PC-9 (cell line): ENCODE data around the gene SEMA3B. TPM values are rescaled to one million over a fixed set of nuclear protein-coding genes. Genes with fewer than 3 reads are reported as not detected.

Experiments used
- BruUV-seq: library from RNA; stranded (reverse); fragments of 400-500 nt; replicated peaks from 2 replicates; lab custom pipeline; 2021; lab: Mats Ljungman, UMichigan
- CTCF ChIA-PET: fragments of 300-600 bp; sonication (Branson Sonifier 250); formaldehyde crosslinking; loops from one replicate; lab custom pipeline; 2022; ENCODE audit warnings: antibody characterized with exemption; lab: Charles Lee
- POLR2A ChIA-PET: fragments of 300-600 bp; sonication (Branson Sonifier 250); formaldehyde crosslinking; loops from one replicate; lab custom pipeline; 2022; ENCODE audit warnings: antibody characterized with exemption; ENCODE audit not compliant: unreplicated experiment; lab: Charles Lee
- DNase-seq, 2 experiments: peaks; one replicate each; pipeline versions ENCODE4 v3.0.0 to v3.0.0-alpha.2; 2015 to 2022; ENCODE audit warnings: mixed read lengths in 1 of 2
- H2AFZ ChIP-seq: fragments of 200-600 bp; sonication (generic); 2 replicates; pipeline ENCODE4 v1.8.1; 2017; ENCODE audit warnings: antibody characterized with exemption
- H3F3A ChIP-seq: fragments of 200-600 bp; sonication (generic); 2 replicates; pipeline ENCODE4 v1.8.1; 2017; ENCODE audit warnings: antibody characterized with exemption, mild to moderate bottlenecking, low read depth; ENCODE audit not compliant: insufficient read depth
- H3K27ac ChIP-seq: fragments of 200-600 bp; sonication (generic); 2 replicates; pipeline ENCODE4 v1.6.1; 2016; ENCODE audit warnings: mixed run types
- H3K27me3 ChIP-seq: fragments of 200-600 bp; sonication (generic); 2 replicates; pipeline ENCODE4 v1.6.1; 2016; ENCODE audit warnings: low read depth, mixed run types; ENCODE audit not compliant: insufficient read depth
- H3K36me3 ChIP-seq: fragments of 200-600 bp; sonication (generic); 2 replicates; pipeline ENCODE4 v1.6.1; 2016; ENCODE audit warnings: low read depth, mixed run types
- H3K4me1 ChIP-seq: fragments of 200-600 bp; sonication (generic); replicated peaks from 2 replicates; pipeline ENCODE4 v1.6.1; 2016; ENCODE audit warnings: mixed run types; ENCODE audit not compliant: insufficient read depth
- H3K4me2 ChIP-seq: fragments of 200-600 bp; sonication (generic); 2 replicates; pipeline ENCODE4 v1.6.1; 2017; ENCODE audit warnings: mixed run types
- H3K4me3 ChIP-seq: fragments of 200-600 bp; sonication (generic); 2 replicates; pipeline ENCODE4 v1.6.1; 2016; ENCODE audit warnings: mixed run types
- H3K79me2 ChIP-seq: fragments of 200-600 bp; sonication (generic); 2 replicates; pipeline ENCODE4 v1.6.1; 2017; ENCODE audit warnings: low read depth, mixed run types
- H3K9me2 ChIP-seq: fragments of 200-600 bp; sonication (generic); 2 replicates; pipeline ENCODE4 v1.8.1; 2017; ENCODE audit warnings: mild to moderate bottlenecking; ENCODE audit not compliant: insufficient read depth
- H3K9me3 ChIP-seq: fragments of 200-600 bp; sonication (generic); 2 replicates; pipeline ENCODE4 v1.8.1; 2016; ENCODE audit warnings: low read depth; ENCODE audit not compliant: insufficient read depth
- H4K20me1 ChIP-seq: fragments of 200-600 bp; sonication (generic); 2 replicates; pipeline ENCODE4 v1.8.1; 2017; ENCODE audit not compliant: insufficient read depth
- CTCF ChIP-seq: fragments of 200-600 bp; sonication (generic); conservative IDR thresholded peaks from 2 replicates; pipeline ENCODE4 v1.6.1; 2017; ENCODE audit warnings: mixed run types, antibody characterized with exemption, mild to moderate bottlenecking, moderate library complexity
- EZH2 ChIP-seq: fragments of 200-600 bp; sonication (generic); IDR thresholded peaks from 2 replicates; pipeline ENCODE4 v1.8.0; 2017; ENCODE audit warnings: antibody characterized with exemption, low read depth
- intact Hi-C: fragments of 100-400 bp; cut with micrococcal nuclease; formaldehyde crosslinking; loops from one replicate; pipeline ENCODE4 v1.10.0; 2022; ENCODE audit not compliant: unreplicated experiment
- total RNA-seq: library from RNA; stranded (reverse); gene quantifications from 2 replicates; pipeline ENCODE4 v1.2.3, GENCODE V29; 2021

The SEMA3B gene
- total RNA-seq, 1 experiment from 2014 or later = 52.4 TPM

GRCh38 chr3:50314342-50314741 lies 45.4 kb downstream of the SEMA3B start:
- no peak overlapping the region for H3K4me2 ChIP-seq
- no peak overlapping the region for H3K27ac ChIP-seq
- H3F3A ChIP-seq = peaks cover 42% of the 10 kb centered on the region
- peaks cover 4% of the 10 kb centered on the region; the same call in 1 of the 2 replicates for H3K36me3 ChIP-seq
- no peak overlapping the region for H2AFZ ChIP-seq
- ChIA-PET CTCF (interaction anchor here (0.5 to 0.7 kb wide), 2 partner anchors 33 to 35 kb away, joined by 3 to 6 read pairs; no protein-coding TSS in a partner anchor), POLR2A (interaction anchor here (0.6 kb wide), 1 partner anchor 10 kb away, joined by 12 read pairs; no protein-coding TSS in a partner anchor)
- H3K9me2 ChIP-seq = no peaks in the 10 kb centered on the region
- intact Hi-C loops = no loop called here
- BruUV-seq = no TSS peak
- DNase-seq = no peak
- H3K9me3 ChIP-seq = no peaks in the 10 kb centered on the region
- H3K4me1 ChIP-seq = peaks cover 47% of the 10 kb centered on the region
- H3K79me2 ChIP-seq = peaks cover 17% of the 10 kb centered on the region
- no peaks in the 10 kb centered on the region for H3K27me3 ChIP-seq
- H4K20me1 ChIP-seq = 0 out of 2 replicates have a peak, but pooled peaks cover 3% of the 10 kb centered on the region
- no peak for TF ChIP-seq CTCF
- no peak for TF ChIP-seq EZH2
- no peak overlapping the region for H3K4me3 ChIP-seq

- no TSS peak for BruUV-seq
- Histone ChIP-seq H4K20me1 (0 out of 2 replicates have a peak, but pooled peaks cover 3% of the 10 kb centered on the region), H3K79me2 (peaks cover 22% of the 10 kb centered on the region), H3K27me3 (no peaks in the 10 kb centered on the region), H3F3A (peaks cover 42% of the 10 kb centered on the region), H3K4me2 (no peak overlapping the region), H3K4me1 (peaks cover 47% of the 10 kb centered on the region), H3K9me3 (no peaks in the 10 kb centered on the region), H3K36me3 (peaks cover 7% of the 10 kb centered on the region; the same call in 1 of the 2 replicates), H3K9me2 (no peaks in the 10 kb centered on the region), H3K27ac (peak overlapping the region; percentile 16; the same call in 1 of the 2 replicates), H2AFZ (no peak overlapping the region), H3K4me3 (no peak overlapping the region)
- DNase-seq = no peak
- ChIA-PET CTCF (interaction anchor here (0.5 kb wide), 1 partner anchor 32 kb away, joined by 3 read pairs; no protein-coding TSS in a partner anchor), POLR2A (no interaction called here)
- intact Hi-C loops = no loop called here
- TF ChIP-seq CTCF (no peak), EZH2 (no peak)
These were observed 45.9 kb downstream of the SEMA3B start for GRCh38 chr3:50314816-50315215.

- H3K4me2 ChIP-seq = peak overlapping the region; percentile 91
These were observed 47.8 kb downstream of the SEMA3B start for GRCh38 chr3:50316657-50317242.

More at GRCh38 chr3:50316657-50317242, 47.8 kb downstream of the SEMA3B start:
- intact Hi-C loops = loop anchor here (1.0 to 2.0 kb wide), 2 partner anchors 17 to 48 kb away; partner anchors contain the start of genes HYAL3, NAA80 and SEMA3B
- TF ChIP-seq CTCF (no peak), EZH2 (no peak)
- Histone ChIP-seq H3K4me3 (peak overlapping the region; percentile 46; the same call in 1 of the 2 replicates), H2AFZ (no peak overlapping the region), H3K27ac (peak overlapping the region; percentile 85), H3F3A (peaks cover 42% of the 10 kb centered on the region), H3K4me1 (peaks cover 53% of the 10 kb centered on the region), H3K9me2 (no peaks in the 10 kb centered on the region), H3K36me3 (peaks cover 7% of the 10 kb centered on the region; the same call in 1 of the 2 replicates), H3K9me3 (no peaks in the 10 kb centered on the region), H4K20me1 (peaks cover 7% of the 10 kb centered on the region; the same call in 1 of the 2 replicates), H3K79me2 (peaks cover 32% of the 10 kb centered on the region), H3K27me3 (no peaks in the 10 kb centered on the region)
- DNase-seq = peak; percentile 98 to 99
- no TSS peak for BruUV-seq
- ChIA-PET POLR2A (interaction anchor here (0.5 to 1.6 kb wide), 10 partner anchors 14 to 1312 kb away, joined by 3 to 36 read pairs (median 4); partner anchors contain the start of genes HEMK1, HYAL3, IFRD2 and NAA80), CTCF (interaction anchor here (0.6 to 1.0 kb wide), 4 partner anchors 12 to 70 kb away, joined by 3 to 4 read pairs (median 3); partner anchors contain the start of genes HYAL1 and SEMA3B)
